HG02610 (cell line): Measurements from ENCODE around the gene INPP5D.
"Not testable (repeated sequence)": the region's sequence is repeated elsewhere in the genome, so short reads cannot be mapped to it uniquely, and the experiment has no call there.

Experiments used
- ATAC-seq: cut with Tn5 transposase; IDR thresholded peaks from one replicate; pipeline ENCODE4 v1.9.1; 2021; ENCODE audit warnings: mild to moderate bottlenecking, moderate library complexity; ENCODE audit not compliant: unreplicated experiment

The INPP5D gene

GRCh38 chr2:233052517-233052916 lies 7.6 kb upstream of the INPP5D start:
- not testable (repeated sequence) for ATAC-seq

GRCh38 chr2:233053928-233054784 lies 6.0 kb upstream of the INPP5D start:
- ATAC-seq = no peak

GRCh38 chr2:233055362-233055761 lies 4.8 kb upstream of the INPP5D start:
- no peak for ATAC-seq

GRCh38 chr2:233056961-233057605 lies 3.1 kb upstream of the INPP5D start:
- ATAC-seq = no peak

GRCh38 chr2:233058717-233059546 lies 1.2 kb upstream of the INPP5D start:
- ATAC-seq = no peak

- no peak for ATAC-seq
Observed at GRCh38 chr2:233059547-233059796, 670 bp upstream of the INPP5D start.

GRCh38 chr2:233060501-233060979 lies 398 bp downstream of the INPP5D start:
- ATAC-seq = peak; percentile 0

- ATAC-seq = peak; percentile 17
Observed at GRCh38 chr2:233060980-233061590, 943 bp downstream of the INPP5D start.

- peak; percentile 32 for ATAC-seq
Observed at GRCh38 chr2:233061591-233062450, 1.7 kb downstream of the INPP5D start.

- no peak for ATAC-seq
Observed at GRCh38 chr2:233062451-233062850, 2.3 kb downstream of the INPP5D start.

GRCh38 chr2:233062946-233063268 lies 2.8 kb downstream of the INPP5D start:
- ATAC-seq = no peak

- ATAC-seq = peak; percentile 53
Observed at GRCh38 chr2:233063269-233063975, 3.3 kb downstream of the INPP5D start.

- no peak for ATAC-seq
Observed at GRCh38 chr2:233063976-233064411, 3.9 kb downstream of the INPP5D start.

- no peak for ATAC-seq
Observed at GRCh38 chr2:233064530-233065199, 4.5 kb downstream of the INPP5D start.

GRCh38 chr2:233065200-233065589 lies 5.1 kb downstream of the INPP5D start:
- ATAC-seq = not testable (repeated sequence)

GRCh38 chr2:233065954-233066470 lies 5.9 kb downstream of the INPP5D start:
- ATAC-seq = no peak

GRCh38 chr2:233068762-233069418 lies 8.7 kb downstream of the INPP5D start:
- ATAC-seq = no peak

GRCh38 chr2:233072838-233073237 lies 12.7 kb downstream of the INPP5D start:
- no peak for ATAC-seq
